ENCODE measurements around the gene TIAM1. TPM values are rescaled to one million over a fixed set of nuclear protein-coding genes. Genes with fewer than 3 reads are reported as not detected.
A peak's percentile ranks its signal among the peaks of the same experiment; 100 is the strongest.

Gene TIAM1
- total RNA-seq, 1 donor from 2014 or later: 119 TPM

DNA sequence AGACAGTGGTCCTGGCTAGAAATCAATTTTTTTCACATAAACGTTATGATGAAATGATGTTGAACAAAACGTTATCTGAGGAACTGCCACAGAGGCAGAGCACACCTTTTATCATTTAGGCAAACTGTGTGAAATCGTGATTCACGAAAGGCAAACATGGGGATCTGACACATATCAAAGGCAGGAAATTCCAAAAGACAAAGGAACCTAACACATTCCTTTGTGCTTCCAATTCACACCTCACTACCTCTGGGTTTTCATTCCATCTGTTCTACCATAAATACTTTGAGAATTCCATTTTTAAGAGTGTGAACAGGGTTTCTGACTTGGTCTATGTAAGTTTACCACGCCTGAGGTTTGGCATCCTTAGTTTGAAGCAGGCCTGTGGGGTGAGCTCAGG lies 186.3 kb downstream of the TIAM1 start:
- peaks cover 66% of the 10 kb centered on the region for H3K4me1 Mint-ChIP-seq (ENCODE audit: low read depth)
- no peak for DNase-seq (ENCODE audit: low spot score)
- peaks cover 60% of the 10 kb centered on the region for H3K36me3 Mint-ChIP-seq (ENCODE audit: low read depth)
- H3K9me3 Mint-ChIP-seq: peaks cover 19% of the 10 kb centered on the region
- H3K4me3 Mint-ChIP-seq: no peak overlapping the region
- no peak overlapping the region for H3K27ac Mint-ChIP-seq
- H3K27me3 Mint-ChIP-seq (ENCODE audit: insufficient read depth): no peaks in the 10 kb centered on the region
- intact Hi-C loops (cut with micrococcal nuclease): no loop called here

DNA sequence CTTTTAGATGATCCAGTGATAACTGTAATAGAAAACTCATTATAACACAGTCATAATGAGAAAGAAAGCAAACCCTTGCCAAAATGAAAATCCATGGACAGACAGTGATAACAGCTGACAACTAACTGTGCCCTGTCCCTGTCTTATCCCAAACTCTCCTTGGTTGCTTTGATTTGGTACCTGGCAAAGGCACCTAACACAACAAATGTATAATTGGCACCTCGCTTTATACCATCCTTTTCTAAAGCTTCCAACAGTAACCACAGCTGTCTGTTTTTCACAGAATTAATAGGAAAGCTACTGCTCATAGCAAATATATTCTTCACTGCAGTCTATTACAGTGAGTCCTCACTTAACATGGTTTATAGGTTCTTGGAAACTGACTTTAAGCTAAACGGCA lies 187.4 kb downstream of the TIAM1 start:
- H3K4me3 Mint-ChIP-seq: no peak overlapping the region
- intact Hi-C loops (cut with micrococcal nuclease): loop anchor here (1.0 kb wide), 1 partner anchor 23 kb away; no protein-coding TSS in a partner anchor
- H3K4me1 Mint-ChIP-seq (ENCODE audit: low read depth): peaks cover 64% of the 10 kb centered on the region
- no peaks in the 10 kb centered on the region for H3K27me3 Mint-ChIP-seq (ENCODE audit: insufficient read depth)
- H3K9me3 Mint-ChIP-seq: peaks cover 19% of the 10 kb centered on the region
- no peak for DNase-seq (ENCODE audit: low spot score)
- H3K27ac Mint-ChIP-seq: no peak overlapping the region
- H3K36me3 Mint-ChIP-seq (ENCODE audit: low read depth): peaks cover 61% of the 10 kb centered on the region

DNA sequence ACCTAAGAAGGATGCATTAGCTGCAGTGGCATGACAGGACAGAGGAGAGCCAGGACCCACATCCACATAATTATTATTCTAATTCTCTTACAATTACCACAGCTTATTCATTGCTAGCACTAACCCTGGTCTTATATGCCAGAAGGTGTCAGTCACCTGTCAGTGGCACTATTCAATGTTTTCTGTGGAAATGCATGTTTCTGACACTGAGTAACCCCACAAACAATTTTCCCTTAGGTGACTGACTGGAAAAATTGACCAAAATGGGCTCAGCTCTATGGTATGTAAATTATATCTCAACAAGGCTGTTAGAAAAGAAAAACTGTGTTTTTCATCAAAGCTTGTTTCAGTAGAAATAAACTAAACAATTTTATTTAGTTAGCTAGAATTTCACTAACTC lies 187.9 kb downstream of the TIAM1 start:
- H3K27ac Mint-ChIP-seq: no peak overlapping the region
- peaks cover 64% of the 10 kb centered on the region for H3K4me1 Mint-ChIP-seq (ENCODE audit: low read depth)
- peaks cover 63% of the 10 kb centered on the region for H3K36me3 Mint-ChIP-seq (ENCODE audit: low read depth)
- H3K27me3 Mint-ChIP-seq (ENCODE audit: insufficient read depth): no peaks in the 10 kb centered on the region
- H3K4me3 Mint-ChIP-seq: no peak overlapping the region
- peaks cover 19% of the 10 kb centered on the region for H3K9me3 Mint-ChIP-seq
- no peak for DNase-seq (ENCODE audit: low spot score)
- intact Hi-C loops (cut with micrococcal nuclease): loop anchor here (1.0 kb wide), 1 partner anchor 23 kb away; no protein-coding TSS in a partner anchor

DNA sequence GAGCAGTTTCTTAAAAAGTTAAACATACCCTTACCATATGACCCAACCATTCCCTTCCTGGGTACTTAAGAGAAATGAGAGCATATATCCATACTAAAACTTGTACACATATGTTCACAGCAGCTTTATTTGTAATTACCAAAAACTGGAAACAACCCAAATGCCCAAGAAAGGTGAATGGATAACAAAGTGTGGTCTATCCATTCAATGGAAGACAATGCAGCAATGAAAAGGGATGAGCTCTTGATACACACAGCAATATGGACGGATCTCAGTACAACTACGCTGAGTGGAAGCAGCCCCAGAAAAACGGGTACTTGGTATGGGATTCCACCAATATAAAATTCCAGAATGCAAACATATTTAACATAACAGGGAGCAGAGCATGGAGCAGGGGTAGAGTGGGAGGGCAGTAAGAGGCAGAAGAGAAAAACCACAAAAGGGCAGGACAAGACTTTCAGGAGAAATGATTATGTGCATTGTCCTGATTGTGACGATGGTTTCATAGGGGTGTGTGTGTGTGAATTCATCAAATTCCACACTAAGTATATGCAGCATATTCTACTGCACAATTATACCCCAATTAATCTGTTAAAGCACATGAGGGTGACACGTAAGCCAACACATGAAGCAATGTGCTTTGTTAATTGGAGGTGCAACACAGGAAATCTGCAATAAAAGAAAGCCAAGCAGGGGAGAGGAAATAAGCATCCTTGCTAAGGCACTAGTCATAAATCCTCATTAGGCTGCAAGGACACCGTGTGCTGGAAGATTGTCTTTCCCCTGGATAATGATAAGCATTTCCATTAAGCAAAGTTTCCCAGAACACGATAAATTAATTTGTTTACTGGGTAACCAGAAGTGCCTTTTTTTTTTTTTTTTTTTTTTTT lies 192.7 kb downstream of the TIAM1 start:
- no peak for DNase-seq (ENCODE audit: low spot score)
- Mint-ChIP-seq H3K9me3 (peaks cover 4% of the 10 kb centered on the region), H3K4me1 (ENCODE audit: low read depth) (peaks cover 66% of the 10 kb centered on the region), H3K4me3 (no peak overlapping the region), H3K27me3 (ENCODE audit: insufficient read depth) (no peaks in the 10 kb centered on the region), H3K27ac (no peak overlapping the region), H3K36me3 (ENCODE audit: low read depth) (peaks cover 76% of the 10 kb centered on the region)
- intact Hi-C loops (cut with micrococcal nuclease): no loop called here

DNA sequence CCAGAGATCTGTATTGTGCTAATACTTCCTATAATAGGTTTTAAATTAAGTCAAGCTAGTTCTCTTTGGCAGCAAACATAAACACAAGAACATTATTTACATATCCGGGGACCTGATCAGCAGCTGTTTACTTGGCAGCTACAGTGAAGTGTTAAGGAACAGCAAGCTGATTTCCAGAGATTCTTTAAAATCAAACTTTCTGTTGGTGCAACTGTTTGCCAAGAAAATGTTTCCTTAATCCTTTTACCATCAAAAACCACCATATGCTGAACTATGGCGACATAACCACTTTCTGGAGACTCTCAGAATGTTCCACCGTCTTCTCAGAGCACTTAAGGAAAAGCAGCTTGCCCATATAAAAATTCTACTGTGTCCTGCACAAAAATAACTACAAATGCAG lies 198.8 kb downstream of the TIAM1 start:
- Mint-ChIP-seq H3K27ac (no peak overlapping the region), H3K4me1 (ENCODE audit: low read depth) (peaks cover 41% of the 10 kb centered on the region), H3K36me3 (ENCODE audit: low read depth) (peaks cover 56% of the 10 kb centered on the region), H3K9me3 (no peaks in the 10 kb centered on the region), H3K27me3 (ENCODE audit: insufficient read depth) (no peaks in the 10 kb centered on the region), H3K4me3 (no peak overlapping the region)
- no peak for DNase-seq (ENCODE audit: low spot score)
- intact Hi-C loops (cut with micrococcal nuclease): no loop called here

DNA sequence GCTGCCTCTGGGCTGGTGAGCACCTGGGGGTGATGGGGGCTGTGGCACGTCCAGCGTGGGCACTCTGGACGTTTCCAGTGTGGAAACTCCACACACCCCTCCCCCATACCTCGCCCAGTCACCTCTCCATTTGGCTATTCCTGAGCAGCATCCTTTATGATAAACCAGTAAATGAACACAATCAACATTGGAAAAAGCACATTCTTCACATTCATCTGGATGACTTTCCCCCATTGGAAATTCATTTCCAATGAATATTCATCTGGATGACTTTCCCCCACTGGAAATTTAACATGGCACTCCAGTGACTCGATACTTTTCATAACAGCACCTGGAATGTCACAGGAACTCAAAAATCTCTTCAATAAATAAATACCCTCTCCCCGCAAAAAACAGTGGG lies 201.0 kb downstream of the TIAM1 start:
- peaks cover 57% of the 10 kb centered on the region for H3K36me3 Mint-ChIP-seq (ENCODE audit: low read depth)
- H3K27ac Mint-ChIP-seq: no peak overlapping the region
- intact Hi-C loops (cut with micrococcal nuclease): no loop called here
- peaks cover 44% of the 10 kb centered on the region for H3K4me1 Mint-ChIP-seq (ENCODE audit: low read depth)
- DNase-seq (ENCODE audit: low spot score): no peak
- no peaks in the 10 kb centered on the region for H3K9me3 Mint-ChIP-seq
- no peak overlapping the region for H3K4me3 Mint-ChIP-seq
- no peaks in the 10 kb centered on the region for H3K27me3 Mint-ChIP-seq (ENCODE audit: insufficient read depth)

DNA sequence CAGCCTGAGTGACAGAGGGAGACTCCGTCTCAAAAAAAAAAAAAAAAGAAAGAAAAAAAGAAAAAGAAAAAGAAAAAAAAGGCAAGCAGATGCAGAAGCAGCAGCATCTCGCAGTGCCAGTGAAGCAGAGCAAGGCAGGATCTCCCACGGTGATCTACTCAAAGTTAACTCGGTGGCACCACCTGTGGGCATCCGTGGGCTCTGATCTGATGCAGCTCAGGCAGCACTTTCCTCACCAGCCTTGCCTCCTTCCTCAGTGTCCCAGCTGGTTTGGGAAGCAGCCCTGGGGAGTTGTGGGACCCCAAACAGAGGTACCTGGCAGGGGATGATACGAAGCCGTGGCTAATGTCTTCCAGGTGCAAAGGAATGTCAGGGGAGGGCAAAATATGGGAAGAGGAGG lies 201.5 kb downstream of the TIAM1 start:
- no peaks in the 10 kb centered on the region for H3K9me3 Mint-ChIP-seq
- H3K4me1 Mint-ChIP-seq (ENCODE audit: low read depth): peaks cover 42% of the 10 kb centered on the region
- no peak for DNase-seq (ENCODE audit: low spot score)
- intact Hi-C loops (cut with micrococcal nuclease): loop anchor here (1.0 kb wide), 1 partner anchor 44 kb away; no protein-coding TSS in a partner anchor
- H3K27me3 Mint-ChIP-seq (ENCODE audit: insufficient read depth): no peaks in the 10 kb centered on the region
- H3K36me3 Mint-ChIP-seq (ENCODE audit: low read depth): peaks cover 56% of the 10 kb centered on the region
- no peak overlapping the region for H3K4me3 Mint-ChIP-seq
- no peak overlapping the region for H3K27ac Mint-ChIP-seq

DNA sequence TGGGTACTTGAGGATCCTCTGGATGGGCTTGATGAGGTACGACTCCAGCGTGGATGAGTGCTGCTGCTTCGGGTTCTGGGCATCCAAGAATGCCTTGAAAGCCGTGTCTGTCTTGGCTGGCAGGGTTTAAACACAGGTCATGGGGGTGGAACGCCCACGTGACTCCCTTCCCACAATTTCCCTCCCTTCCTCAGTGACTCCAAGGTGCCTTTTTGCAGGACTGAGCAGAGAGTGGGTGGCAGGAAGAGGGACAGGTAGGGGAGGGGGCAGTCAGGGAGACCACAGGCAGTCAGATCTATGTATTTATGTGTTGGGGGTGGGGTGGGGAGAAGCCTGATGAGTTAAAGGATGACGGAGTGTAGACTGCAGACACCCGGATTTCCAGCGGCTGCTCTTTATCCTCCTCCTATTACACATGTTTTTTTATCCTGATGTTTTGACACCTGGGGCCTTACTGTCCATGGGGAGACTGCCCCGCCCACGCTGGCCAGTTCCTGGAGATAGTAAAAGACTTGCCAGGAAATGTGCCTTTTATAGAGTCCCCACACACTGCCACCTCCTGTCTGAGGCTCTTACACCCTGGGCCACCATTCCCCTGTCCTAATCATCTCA lies 202.6 kb downstream of the TIAM1 start:
- peaks cover 59% of the 10 kb centered on the region for H3K36me3 Mint-ChIP-seq (ENCODE audit: low read depth)
- H3K9me3 Mint-ChIP-seq: no peaks in the 10 kb centered on the region
- H3K27ac Mint-ChIP-seq: peak overlapping the region; percentile 59
- peaks cover 32% of the 10 kb centered on the region for H3K4me1 Mint-ChIP-seq (ENCODE audit: low read depth)
- no peak for DNase-seq (ENCODE audit: low spot score)
- H3K4me3 Mint-ChIP-seq: no peak overlapping the region
- intact Hi-C loops (cut with micrococcal nuclease): no loop called here
- no peaks in the 10 kb centered on the region for H3K27me3 Mint-ChIP-seq (ENCODE audit: insufficient read depth)

DNA sequence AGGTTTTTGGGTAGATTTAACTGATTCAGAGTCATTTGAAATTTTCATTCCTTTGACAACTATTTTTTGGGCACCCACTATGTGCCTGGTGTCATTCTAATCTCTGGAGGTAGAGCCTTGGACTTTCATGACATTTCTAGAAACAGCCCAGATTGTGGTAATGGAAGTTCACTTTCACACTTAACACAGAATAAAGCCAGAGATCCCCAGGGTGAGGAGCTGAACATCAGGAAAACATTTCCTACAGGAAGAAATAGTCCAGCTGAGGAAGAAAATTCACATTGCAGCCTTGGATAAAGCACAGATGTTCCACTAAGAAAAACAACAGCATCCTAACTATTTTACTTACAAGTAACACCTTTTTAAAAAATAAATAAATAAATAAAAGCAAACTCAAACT lies 203.4 kb downstream of the TIAM1 start:
- no peaks in the 10 kb centered on the region for H3K9me3 Mint-ChIP-seq
- H3K4me1 Mint-ChIP-seq (ENCODE audit: low read depth): peaks cover 36% of the 10 kb centered on the region
- peaks cover 64% of the 10 kb centered on the region for H3K36me3 Mint-ChIP-seq (ENCODE audit: low read depth)
- H3K27ac Mint-ChIP-seq: peak overlapping the region; percentile 38
- no peak for DNase-seq (ENCODE audit: low spot score)
- H3K4me3 Mint-ChIP-seq: no peak overlapping the region
- intact Hi-C loops (cut with micrococcal nuclease): no loop called here
- no peaks in the 10 kb centered on the region for H3K27me3 Mint-ChIP-seq (ENCODE audit: insufficient read depth)

DNA sequence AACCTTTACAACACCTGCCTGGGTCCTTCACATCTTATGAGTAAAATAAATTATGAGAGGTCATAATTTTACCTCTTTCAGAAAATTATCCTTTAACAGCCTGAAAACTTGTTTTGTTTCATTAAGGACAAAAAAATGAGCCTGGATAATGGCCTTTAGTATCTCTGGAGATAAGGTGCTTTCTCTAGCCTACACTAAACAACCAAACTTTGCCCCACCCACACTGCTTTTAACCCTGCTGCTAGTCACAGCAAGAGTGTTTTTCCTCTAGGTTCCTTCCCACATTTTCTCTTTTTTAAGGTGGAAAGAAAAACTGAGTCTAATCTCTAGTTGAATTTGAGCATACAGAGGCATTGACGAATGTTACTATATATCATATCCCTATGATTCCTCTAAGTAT lies 204.0 kb downstream of the TIAM1 start:
- no peak for DNase-seq (ENCODE audit: low spot score)
- Mint-ChIP-seq H3K4me1 (ENCODE audit: low read depth) (peaks cover 42% of the 10 kb centered on the region), H3K27ac (peak overlapping the region; percentile 38), H3K27me3 (ENCODE audit: insufficient read depth) (no peaks in the 10 kb centered on the region), H3K36me3 (ENCODE audit: low read depth) (peaks cover 65% of the 10 kb centered on the region), H3K9me3 (no peaks in the 10 kb centered on the region), H3K4me3 (no peak overlapping the region)
- intact Hi-C loops (cut with micrococcal nuclease): no loop called here

DNA sequence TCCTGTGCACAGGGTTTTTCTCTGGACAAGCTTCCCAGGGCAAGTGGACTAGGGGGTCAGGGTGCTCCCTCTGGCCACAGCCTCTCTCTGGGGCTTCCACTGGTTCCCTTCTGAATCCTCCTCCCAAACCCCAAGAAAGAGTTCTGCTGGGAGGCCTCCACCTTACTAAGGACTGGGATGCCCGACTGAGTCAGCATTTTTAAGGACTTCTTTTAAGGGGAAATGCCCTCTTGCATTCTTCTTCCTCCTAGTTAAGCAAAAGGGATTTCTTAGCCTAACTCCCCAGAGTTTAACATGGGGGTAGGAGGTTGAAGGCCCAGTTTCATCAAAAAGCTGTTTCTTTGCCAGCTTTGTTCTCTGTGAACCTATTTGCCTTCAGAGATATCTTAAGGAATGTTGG lies 206.1 kb downstream of the TIAM1 start:
- no peak overlapping the region for H3K27ac Mint-ChIP-seq
- no peak for DNase-seq (ENCODE audit: low spot score)
- H3K36me3 Mint-ChIP-seq (ENCODE audit: low read depth): peaks cover 74% of the 10 kb centered on the region
- no peaks in the 10 kb centered on the region for H3K9me3 Mint-ChIP-seq
- H3K27me3 Mint-ChIP-seq (ENCODE audit: insufficient read depth): no peaks in the 10 kb centered on the region
- H3K4me1 Mint-ChIP-seq (ENCODE audit: low read depth): peaks cover 63% of the 10 kb centered on the region
- intact Hi-C loops (cut with micrococcal nuclease): loop anchor here (10.0 kb wide), 1 partner anchor 1483 kb away; no protein-coding TSS in a partner anchor
- H3K4me3 Mint-ChIP-seq: no peak overlapping the region

DNA sequence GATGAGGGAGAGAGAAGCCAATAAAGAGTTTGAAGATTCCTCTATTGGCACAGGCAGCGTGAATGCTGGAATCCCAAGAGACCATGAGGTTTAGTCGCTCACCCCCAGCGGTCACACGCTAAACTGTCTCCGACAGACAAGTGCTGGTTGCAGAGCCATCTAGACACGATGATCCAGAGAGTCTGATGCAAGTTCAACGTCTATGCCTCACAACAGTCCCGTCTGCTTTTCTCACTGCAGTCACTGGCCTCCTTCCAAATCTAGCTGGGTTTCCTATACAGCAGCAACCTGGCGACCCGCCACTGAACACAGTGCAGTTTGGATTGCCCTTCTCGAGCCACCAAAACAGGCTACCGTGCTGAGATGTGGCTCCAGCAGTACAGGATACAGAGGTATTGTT lies 207.2 kb downstream of the TIAM1 start:
- H3K4me3 Mint-ChIP-seq: no peak overlapping the region
- DNase-seq (ENCODE audit: low spot score): no peak
- peaks cover 70% of the 10 kb centered on the region for H3K4me1 Mint-ChIP-seq (ENCODE audit: low read depth)
- intact Hi-C loops (cut with micrococcal nuclease): loop anchor here (10.0 kb wide), 1 partner anchor 1482 kb away; no protein-coding TSS in a partner anchor
- H3K36me3 Mint-ChIP-seq (ENCODE audit: low read depth): peaks cover 76% of the 10 kb centered on the region
- no peaks in the 10 kb centered on the region for H3K27me3 Mint-ChIP-seq (ENCODE audit: insufficient read depth)
- no peaks in the 10 kb centered on the region for H3K9me3 Mint-ChIP-seq
- no peak overlapping the region for H3K27ac Mint-ChIP-seq

DNA sequence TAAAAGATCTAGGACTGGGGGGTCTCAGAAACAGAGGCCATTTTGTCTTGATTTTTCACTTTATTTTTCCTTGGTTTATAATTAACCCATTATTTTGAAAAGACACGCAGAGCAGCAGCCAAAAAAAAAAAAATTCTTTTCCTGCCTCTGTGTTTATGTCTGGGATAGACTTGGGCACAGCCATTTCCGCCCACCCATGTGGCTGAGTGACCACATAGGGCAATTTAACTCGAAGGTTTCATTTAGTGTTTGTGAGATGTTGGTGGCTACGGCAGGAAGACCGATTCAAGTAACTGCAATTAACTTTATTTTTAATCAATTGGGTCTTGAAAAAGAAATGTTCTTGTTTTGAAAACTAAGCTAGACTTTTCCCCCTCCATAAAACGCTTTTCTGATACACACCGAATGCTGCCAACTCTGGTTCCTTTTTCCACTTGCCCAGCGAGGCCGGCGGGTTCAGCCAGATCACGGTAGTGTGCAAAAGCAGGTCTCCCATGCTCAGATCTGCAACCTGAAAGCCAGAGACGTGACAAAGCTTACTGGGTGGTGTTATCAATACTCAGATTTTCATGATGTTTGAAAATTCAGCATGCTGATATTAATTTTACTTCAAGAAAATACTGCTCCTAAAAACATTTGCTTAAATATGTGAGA lies 208.4 kb downstream of the TIAM1 start:
- intact Hi-C loops (cut with micrococcal nuclease): loop anchor here (10.0 kb wide), 1 partner anchor 1481 kb away; no protein-coding TSS in a partner anchor
- peaks cover 71% of the 10 kb centered on the region for H3K4me1 Mint-ChIP-seq (ENCODE audit: low read depth)

More for the DNA sequence above, 208.4 kb downstream of the TIAM1 start:
- Mint-ChIP-seq H3K36me3 (ENCODE audit: low read depth) (peaks cover 78% of the 10 kb centered on the region), H3K27ac (no peak overlapping the region), H3K9me3 (no peaks in the 10 kb centered on the region), H3K4me3 (no peak overlapping the region), H3K27me3 (ENCODE audit: insufficient read depth) (no peaks in the 10 kb centered on the region)
- no peak for DNase-seq (ENCODE audit: low spot score)
